Measurements from ENCODE around the gene MRGPRD.
A peak's percentile ranks its signal among the peaks of the same experiment; 100 is the strongest.

Gene MRGPRD

GRCh38 chr11:68946416-68947090 is 34.2 kb downstream of the MRGPRD start:
- DNase-seq (ENCODE audit: low read depth) = peak; percentile 79

DNA sequence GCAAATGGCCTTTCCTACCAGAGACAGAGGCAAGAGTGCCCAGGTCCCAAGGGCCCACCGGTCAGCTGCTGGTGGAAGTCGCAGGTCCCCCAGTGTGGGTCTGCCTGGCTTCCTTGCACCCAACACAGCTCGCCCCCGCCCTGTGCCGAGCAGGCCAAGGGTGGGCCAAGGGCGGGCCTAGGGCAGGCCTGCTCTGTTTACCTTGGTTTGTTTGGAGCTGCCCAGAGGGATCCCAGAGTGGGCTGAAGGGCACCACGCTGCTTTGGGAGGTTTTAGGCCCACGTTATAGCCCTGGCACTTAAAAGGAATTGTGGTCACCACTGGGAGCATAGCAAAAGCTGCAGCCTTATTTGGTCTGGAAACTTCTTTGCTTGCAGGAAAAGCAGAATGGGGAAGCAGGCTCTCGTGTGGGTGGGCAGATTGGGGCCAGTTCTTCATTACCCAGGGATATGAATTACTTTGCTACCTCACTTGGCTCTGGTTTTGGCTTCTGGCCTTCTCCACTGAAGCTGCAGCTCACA is 38.0 kb downstream of the MRGPRD start:
- DNase-seq (ENCODE audit: low read depth) = no peak

DNA sequence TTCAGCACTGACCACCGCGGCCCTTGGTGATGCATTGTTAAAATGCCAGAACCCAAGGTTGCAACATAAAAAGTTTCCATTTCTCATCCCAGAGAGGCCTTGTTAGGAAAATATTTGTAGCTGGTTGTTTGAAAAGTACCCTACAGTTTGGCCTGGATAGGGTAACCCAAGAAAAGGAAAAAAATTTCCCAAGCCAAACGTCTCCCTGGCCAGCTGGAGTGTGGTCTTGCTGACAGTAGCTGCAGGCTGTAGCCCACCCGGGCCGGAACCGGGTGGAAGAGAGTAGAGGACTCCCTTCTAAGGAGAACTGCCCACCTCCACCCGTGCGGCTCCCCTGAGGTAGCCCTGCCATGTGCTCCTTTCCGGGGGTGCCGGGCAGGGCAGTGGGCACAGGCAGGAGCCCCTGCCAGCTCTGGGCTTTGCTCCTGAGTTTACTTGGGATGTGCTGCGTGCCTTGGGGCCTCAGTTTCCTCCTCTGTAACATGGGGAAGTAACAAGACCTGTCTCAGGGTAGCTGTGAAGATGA is 38.6 kb downstream of the MRGPRD start:
- DNase-seq (ENCODE audit: low read depth) = no peak

DNA sequence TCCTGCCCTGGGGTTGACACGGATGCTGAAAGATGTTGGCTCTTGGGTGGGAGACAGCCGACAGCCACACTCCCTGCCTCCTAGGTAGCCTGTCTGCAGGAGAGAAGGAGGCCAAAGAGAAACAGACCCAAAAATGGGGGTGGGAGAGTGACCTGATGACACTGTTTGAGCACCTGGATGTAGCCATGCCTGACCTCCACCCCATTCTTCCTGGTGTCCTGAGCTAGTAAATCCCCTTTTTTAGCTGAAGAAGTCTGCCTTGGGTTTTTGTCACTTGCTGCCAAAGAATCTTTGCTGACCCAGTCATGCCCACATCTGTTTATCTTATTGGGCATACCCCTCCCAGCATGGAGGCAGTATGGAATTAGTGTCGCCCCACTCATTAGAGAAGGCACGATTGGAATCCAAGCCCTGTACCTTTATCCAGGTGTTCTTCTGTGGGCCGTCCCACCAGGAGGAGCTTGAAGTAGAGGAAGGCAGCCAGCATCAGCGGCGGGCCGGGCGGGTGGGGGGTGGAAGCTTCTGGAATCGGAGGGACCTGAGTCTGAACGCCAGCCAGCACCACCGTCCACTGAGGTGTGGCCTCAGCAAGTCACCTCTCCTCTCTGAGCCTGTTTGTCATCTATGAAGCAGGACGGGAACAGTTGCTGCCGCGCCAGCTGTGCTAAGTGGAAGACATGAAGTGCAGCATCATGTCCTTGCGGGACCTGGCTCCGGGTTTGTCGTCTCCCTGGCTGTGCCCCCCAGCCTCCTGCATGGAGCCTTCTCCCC is 39.3 kb downstream of the MRGPRD start:
- no peak for DNase-seq (ENCODE audit: low read depth)

DNA sequence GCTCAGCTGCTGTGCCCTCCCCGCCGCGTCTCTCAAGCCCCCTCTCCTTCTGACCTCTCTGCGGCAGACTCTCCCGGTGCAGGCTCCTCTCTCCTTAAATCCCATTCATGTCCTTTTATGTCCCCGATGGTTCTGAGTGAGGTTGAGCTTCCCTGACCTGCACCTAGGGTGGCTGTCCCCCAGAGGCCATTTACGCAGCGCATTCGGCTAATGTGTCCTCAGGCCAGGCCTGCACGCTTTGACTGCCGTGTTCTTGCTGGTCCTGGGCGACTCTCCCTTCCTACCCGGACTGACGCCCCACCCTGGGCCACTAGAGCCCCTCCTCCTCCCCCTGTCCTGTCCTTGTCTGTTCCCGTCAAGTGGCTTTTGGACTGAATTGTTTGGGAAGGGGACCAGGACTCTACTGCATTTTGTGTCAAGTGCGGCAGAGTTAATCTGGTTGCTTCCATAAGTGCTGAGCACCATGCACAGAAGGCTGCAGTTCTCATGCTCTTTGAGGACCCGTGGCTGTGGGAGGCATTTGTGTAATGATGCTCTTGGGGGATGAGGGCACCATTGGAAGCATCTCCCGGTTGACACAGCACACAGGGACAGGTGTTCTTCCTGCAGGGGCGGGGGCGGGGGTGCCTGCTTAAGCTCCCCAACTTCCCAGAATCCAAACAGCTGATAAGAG is 40.0 kb downstream of the MRGPRD start:
- DNase-seq (ENCODE audit: low read depth) = no peak

- no peak for DNase-seq (ENCODE audit: low read depth)
These were observed 40.9 kb downstream of the MRGPRD start for GRCh38 chr11:68939583-68940555.

GRCh38 chr11:68938816-68939582 is 41.8 kb downstream of the MRGPRD start:
- DNase-seq (ENCODE audit: low read depth) = no peak

DNA sequence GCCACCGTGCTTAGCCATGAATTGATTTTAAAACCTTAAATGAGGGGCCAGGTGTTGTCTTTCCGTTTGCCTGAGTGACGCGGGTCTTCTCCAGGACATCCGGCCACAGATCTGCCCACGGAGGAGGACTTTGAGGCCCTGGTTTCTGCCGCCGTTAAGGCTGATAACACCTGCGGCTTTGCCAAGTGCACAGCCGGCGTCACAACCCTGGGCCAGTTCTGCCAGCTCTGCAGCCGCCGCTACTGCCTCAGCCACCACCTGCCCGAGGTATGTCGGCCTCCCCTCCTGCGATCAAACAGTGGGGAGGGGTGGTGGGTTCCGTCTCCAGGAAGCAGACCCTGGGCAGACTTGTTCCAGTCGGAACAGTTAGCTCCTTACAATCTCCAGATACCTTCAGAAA is 42.7 kb downstream of the MRGPRD start:
- DNase-seq (ENCODE audit: low read depth) = no peak

GRCh38 chr11:68936676-68937620 is 43.8 kb downstream of the MRGPRD start:
- no peak for DNase-seq (ENCODE audit: low read depth)

GRCh38 chr11:68936358-68936636 is 44.5 kb downstream of the MRGPRD start:
- no peak for DNase-seq (ENCODE audit: low read depth)

- no peak for DNase-seq (ENCODE audit: low read depth)
These were observed 45.0 kb downstream of the MRGPRD start for GRCh38 chr11:68935516-68936357.

- no peak for DNase-seq (ENCODE audit: low read depth)
These were observed 45.7 kb downstream of the MRGPRD start for GRCh38 chr11:68935066-68935465.

DNA sequence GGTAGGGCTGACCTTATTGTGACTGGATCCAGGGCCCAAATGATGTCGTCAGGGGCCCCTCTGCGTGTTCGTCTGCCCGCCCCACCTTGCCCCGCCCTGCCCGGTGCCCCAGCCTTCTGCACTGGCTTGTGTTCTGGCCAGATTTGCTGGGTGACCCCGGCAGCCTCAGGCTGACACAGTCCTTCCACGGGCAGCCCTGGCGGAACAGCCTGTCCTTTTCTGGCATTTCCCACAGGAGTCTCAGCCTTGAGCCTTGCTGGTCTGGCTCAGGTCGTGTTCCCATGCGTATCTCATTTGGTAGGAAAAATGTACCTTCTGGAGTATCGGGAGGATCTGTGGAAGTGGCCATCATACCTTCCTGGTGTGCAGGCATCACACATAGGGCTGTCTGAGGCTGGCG is 46.1 kb downstream of the MRGPRD start:
- no peak for DNase-seq (ENCODE audit: low read depth)

- no peak for DNase-seq (ENCODE audit: low read depth)
These were observed 46.5 kb downstream of the MRGPRD start for GRCh38 chr11:68934321-68934645.

DNA sequence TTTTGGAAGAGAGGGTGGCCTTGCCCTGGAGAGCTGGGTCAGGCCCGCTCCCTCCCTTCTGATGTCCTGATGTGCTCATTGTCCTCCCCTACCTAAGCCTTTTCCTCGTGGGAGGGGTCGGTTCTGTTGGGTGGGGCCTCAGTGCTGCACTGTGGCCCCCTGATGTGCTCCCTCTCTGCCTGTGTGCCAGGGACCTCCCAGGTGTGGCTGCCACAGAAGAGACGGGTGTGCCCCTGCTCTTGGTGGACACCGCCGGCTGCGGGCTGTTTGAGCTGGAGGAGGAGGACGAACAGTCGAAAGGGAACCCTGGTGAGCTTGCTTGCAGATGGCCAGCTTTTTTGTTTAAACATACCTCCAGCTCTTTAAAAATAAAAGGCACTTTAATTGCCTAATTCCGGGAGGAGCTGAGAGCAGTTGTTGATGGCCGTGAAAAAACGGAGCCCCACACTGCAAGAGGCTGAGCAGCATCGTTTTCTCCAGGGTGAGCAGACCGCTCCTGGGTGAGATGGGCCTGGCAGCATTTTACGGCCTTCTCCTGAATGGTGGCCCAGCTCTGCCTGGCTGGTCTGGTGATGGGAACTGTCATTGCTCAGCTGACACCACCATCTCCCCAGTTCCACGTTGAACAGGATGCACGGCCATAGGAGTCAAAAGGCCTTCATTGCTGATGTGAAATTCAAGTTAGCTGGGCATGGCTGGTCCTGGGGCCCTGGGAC is 47.0 kb downstream of the MRGPRD start:
- DNase-seq (ENCODE audit: low read depth) = no peak

- no peak for DNase-seq (ENCODE audit: low read depth)
These were observed 47.7 kb downstream of the MRGPRD start for GRCh38 chr11:68932933-68933577.

DNA sequence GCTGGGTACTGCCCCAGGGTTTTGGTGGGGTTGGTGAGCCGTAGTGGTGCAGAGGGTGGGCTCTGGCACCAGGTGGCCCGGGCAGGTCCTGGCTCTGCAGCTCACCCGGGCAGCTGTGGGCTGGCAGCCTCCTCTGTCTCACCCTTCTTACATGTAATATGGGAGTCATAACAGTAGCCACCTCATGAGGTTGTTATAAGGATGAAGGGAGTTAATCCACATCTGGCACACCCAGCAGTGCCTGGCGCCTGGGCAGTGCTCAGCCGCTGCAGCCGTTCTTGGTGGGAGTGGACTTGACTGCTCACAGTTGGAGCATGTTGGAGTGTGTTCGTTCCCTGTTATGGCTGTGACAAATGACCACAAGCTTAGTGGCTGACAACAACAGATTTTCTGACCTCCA is 48.4 kb downstream of the MRGPRD start:
- no peak for DNase-seq (ENCODE audit: low read depth)

GRCh38 chr11:68931911-68932310 is 48.9 kb downstream of the MRGPRD start:
- DNase-seq (ENCODE audit: low read depth) = no peak

Measured in iris pigment epithelial cell (primary cell).